ENCODE results near the gene F11.

DNA sequence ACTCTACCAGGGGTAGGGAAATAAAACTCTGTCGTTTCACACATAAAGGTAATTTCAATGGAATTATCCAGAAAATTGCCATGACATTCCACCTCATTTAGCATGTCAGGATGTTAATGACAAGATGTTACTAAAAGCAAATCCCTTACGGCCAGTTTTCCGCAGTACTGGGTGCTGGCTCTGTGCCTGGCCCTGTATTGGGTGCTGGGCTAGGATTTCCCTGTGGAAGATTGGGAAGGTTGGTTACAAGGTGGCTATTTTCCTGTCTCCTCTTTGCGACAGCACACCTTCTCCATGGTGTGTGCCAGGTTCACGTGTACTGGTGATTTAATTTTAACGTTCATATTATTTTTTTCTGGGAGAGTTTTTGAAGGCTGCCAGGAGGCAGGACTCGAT is 25.5 kb upstream of the F11 start:
- TF ChIP-seq EP300 (IDR thresholded peaks at IDR 0.05) (no peak), POLR2A (IDR thresholded peaks at IDR 0.05) (no peak)
- TF ChIP-seq, protein P1, sequence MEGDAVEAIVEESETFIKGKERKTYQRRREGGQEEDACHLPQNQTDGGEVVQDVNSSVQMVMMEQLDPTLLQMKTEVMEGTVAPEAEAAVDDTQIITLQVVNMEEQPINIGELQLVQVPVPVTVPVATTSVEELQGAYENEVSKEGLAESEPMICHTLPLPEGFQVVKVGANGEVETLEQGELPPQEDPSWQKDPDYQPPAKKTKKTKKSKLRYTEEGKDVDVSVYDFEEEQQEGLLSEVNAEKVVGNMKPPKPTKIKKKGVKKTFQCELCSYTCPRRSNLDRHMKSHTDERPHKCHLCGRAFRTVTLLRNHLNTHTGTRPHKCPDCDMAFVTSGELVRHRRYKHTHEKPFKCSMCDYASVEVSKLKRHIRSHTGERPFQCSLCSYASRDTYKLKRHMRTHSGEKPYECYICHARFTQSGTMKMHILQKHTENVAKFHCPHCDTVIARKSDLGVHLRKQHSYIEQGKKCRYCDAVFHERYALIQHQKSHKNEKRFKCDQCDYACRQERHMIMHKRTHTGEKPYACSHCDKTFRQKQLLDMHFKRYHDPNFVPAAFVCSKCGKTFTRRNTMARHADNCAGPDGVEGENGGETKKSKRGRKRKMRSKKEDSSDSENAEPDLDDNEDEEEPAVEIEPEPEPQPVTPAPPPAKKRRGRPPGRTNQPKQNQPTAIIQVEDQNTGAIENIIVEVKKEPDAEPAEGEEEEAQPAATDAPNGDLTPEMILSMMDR (IDR thresholded peaks at IDR 0.05): no peak

Data from tibial nerve (tissue), 4 donors.